GM12874 (cell line): ENCODE data around the gene ZBTB7C.

Experiments used
- CTCF ChIP-seq: IDR thresholded peaks from 2 replicates; pipeline ENCODE4 v1.5.1; 2011; ENCODE audit warnings: low read depth, mild to moderate bottlenecking, control low read depth, low read length, moderate library complexity; ENCODE audit not compliant: insufficient read depth

The ZBTB7C gene

GRCh38 chr18:48078448-48078847, 330.7 kb downstream of the ZBTB7C start:
- TF ChIP-seq CTCF, result no peak

GRCh38 chr18:48077291-48077690, 331.9 kb downstream of the ZBTB7C start:
- no peak for TF ChIP-seq CTCF

GRCh38 chr18:48076461-48076860, 332.7 kb downstream of the ZBTB7C start:
- no peak for TF ChIP-seq CTCF

- no peak for TF ChIP-seq CTCF
These were observed 333.5 kb downstream of the ZBTB7C start for GRCh38 chr18:48075707-48076093.

- TF ChIP-seq CTCF, result no peak
These were observed 334.1 kb downstream of the ZBTB7C start for GRCh38 chr18:48074929-48075706.

GRCh38 chr18:48073211-48073930, 335.8 kb downstream of the ZBTB7C start:
- no peak for TF ChIP-seq CTCF

GRCh38 chr18:48072428-48073204, 336.6 kb downstream of the ZBTB7C start:
- TF ChIP-seq CTCF, result no peak
